ENCODE data around the gene MTUS2.

MTUS2 gene

DNA sequence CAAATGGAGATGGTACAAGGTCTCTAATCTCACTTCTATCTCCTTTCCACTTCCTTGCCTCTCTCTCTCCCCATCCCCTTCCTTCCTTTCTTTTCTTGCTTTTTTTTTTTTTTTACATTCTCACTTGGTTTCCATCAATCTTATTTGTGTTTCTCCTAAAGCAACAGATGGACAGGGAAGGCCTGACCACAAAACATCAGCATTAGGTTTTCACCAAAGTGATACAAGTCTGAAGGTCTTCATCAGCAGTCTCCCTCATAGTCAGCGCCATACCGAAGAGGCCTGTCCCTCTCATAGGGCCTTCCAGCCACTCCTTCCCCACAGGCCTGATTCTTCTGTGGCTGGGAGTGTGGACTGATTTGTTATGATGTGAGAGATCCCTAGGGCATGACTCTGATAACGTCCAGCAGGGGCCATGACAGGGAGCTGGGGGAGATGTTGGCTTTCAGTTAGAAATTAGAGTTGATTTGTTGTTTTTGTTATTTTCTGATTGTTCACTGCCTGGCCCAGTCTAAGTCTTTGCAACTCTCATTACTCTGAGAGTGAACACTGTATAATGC is 616.7 kb downstream of the MTUS2 start:
- DNase-seq (ENCODE audit: insufficient read length, low spot score): no peak
- TF ChIP-seq SPI1 (IDR thresholded peaks at IDR 0.05; ENCODE audit: low read depth, low read length): no peak
- TF ChIP-seq POLR2A (IDR thresholded peaks at IDR 0.05; ENCODE audit: low read depth, low read length): no peak
- no peak for TF ChIP-seq PAX5 (IDR thresholded peaks at IDR 0.05; ENCODE audit: insufficient read depth, low read length, severe bottlenecking)
- TF ChIP-seq POLR2AphosphoS5 (IDR thresholded peaks at IDR 0.05; ENCODE audit: low read depth, low read length): no peak
- TF ChIP-seq POU2F2 (IDR thresholded peaks at IDR 0.05; ENCODE audit: low read depth, low read length): no peak
- TF ChIP-seq TAF1 (IDR thresholded peaks at IDR 0.05; ENCODE audit: low read depth, low read length): no peak
- no peak for FAIRE-seq

DNA sequence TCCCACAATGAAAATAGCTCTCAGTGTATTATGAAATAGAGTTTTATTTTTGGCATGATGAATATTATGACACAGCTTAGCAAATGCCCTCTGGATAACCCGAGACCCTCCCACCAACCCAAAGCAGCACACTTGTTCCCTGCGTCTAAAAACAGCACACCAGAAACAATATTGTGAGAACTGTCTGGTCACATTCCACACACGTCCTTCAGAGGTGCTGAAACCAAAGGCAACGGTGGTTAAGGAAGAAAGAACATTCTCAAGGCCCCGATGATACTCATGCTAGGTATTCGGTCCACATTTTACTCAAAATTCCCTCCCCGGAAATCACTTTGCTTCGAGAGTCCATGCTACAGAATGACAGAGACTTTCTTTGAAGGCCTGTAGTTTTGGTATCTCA is 618.6 kb downstream of the MTUS2 start:
- DNase-seq (ENCODE audit: insufficient read length, low spot score) (no peak), FAIRE-seq (no peak)
- TF ChIP-seq POU2F2 (IDR thresholded peaks at IDR 0.05; ENCODE audit: low read depth, low read length) (no peak), POLR2A (IDR thresholded peaks at IDR 0.05; ENCODE audit: low read depth, low read length) (no peak), SPI1 (IDR thresholded peaks at IDR 0.05; ENCODE audit: low read depth, low read length) (no peak), POLR2AphosphoS5 (IDR thresholded peaks at IDR 0.05; ENCODE audit: low read depth, low read length) (no peak), PAX5 (IDR thresholded peaks at IDR 0.05; ENCODE audit: insufficient read depth, low read length, severe bottlenecking) (no peak), TAF1 (IDR thresholded peaks at IDR 0.05; ENCODE audit: low read depth, low read length) (no peak)

DNA sequence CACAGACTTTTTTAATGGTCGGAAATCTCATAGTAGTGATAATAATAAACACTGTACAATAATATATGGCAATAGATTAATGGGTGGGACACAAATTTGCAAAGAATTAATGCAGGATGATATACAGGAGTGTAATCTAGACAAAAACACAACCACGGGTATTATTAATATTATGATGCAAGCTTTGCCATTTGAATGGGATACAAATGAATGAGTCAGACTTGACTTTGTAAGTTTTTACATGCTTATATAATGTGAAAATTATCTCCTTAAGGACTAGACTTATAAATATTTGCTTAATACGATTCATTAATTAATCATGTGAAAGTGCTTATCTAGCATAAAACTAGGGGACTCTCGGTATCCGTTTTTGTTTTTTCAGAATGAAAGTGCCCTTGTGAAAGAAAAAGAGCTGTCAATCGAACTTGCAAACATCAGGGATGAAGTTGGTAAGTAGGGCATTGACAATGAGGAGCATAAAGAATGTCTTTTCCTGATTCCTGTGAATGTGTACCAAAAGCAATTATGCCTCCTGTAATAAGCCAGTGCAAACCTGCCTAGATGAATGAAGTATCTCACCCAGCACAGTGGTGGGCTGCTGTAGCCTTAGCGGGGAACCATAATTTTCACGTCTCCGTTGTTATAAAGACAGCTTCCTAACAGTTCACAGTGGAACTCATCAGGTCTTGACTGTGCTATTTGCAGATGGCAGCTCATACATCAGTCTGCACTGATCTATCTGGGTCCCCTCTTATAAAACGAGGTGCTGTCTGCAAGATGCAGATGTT is 619.7 kb downstream of the MTUS2 start:
- no peak for TF ChIP-seq POU2F2 (IDR thresholded peaks at IDR 0.05; ENCODE audit: low read depth, low read length)
- TF ChIP-seq TAF1 (IDR thresholded peaks at IDR 0.05; ENCODE audit: low read depth, low read length): no peak
- FAIRE-seq (no peak), DNase-seq (ENCODE audit: insufficient read length, low spot score) (no peak)

DNA sequence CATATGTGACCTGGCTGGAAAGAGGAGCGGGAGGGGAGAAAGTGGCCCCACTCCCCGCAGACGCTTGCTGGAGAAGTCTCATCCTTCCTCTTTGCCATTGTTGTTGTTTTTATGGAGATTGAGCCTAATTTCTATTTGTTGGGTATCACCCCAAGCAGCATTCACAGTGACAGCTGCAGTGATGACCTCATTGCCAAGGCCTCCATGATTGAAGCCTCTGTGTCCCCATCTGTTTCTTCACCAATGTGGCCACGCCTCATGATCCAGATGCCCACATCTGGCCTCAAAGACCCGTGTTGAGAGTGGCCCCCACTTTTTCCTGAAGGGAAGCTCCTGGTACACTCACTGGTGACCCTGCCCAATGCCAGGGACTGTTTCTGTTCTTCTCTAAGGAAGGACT is 621.2 kb downstream of the MTUS2 start:
- DNase-seq (ENCODE audit: insufficient read length, low spot score) (no peak), FAIRE-seq (no peak)
- no peak for TF ChIP-seq POLR2A (IDR thresholded peaks at IDR 0.05; ENCODE audit: low read depth, low read length)
- no peak for TF ChIP-seq SPI1 (IDR thresholded peaks at IDR 0.05; ENCODE audit: low read depth, low read length)
- no peak for TF ChIP-seq POLR2AphosphoS5 (IDR thresholded peaks at IDR 0.05; ENCODE audit: low read depth, low read length)
- no peak for TF ChIP-seq POU2F2 (IDR thresholded peaks at IDR 0.05; ENCODE audit: low read depth, low read length)
- no peak for TF ChIP-seq PAX5 (IDR thresholded peaks at IDR 0.05; ENCODE audit: insufficient read depth, low read length, severe bottlenecking)

DNA sequence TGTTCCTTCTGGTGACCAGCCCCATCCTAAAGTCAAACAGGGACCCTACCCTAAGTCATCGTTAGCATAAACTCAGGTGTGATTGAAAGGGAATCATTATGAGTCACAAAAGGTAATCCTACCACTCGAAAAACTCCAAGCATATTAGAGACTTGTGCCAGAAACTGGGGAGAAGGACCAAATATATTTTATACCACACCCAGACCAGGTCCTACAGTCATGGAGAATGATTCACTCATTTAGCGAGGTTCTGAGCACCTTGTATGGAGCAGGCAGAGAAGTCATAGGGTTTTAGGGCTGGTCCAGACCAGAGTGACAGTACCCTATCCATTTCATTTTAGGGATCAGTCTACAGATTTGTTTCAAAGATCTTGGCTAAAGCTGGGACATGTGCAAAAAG is 625.9 kb downstream of the MTUS2 start:
- TF ChIP-seq PAX5 (IDR thresholded peaks at IDR 0.05; ENCODE audit: insufficient read depth, low read length, severe bottlenecking) (no peak), POU2F2 (IDR thresholded peaks at IDR 0.05; ENCODE audit: low read depth, low read length) (no peak), POLR2AphosphoS5 (IDR thresholded peaks at IDR 0.05; ENCODE audit: low read depth, low read length) (no peak), SPI1 (IDR thresholded peaks at IDR 0.05; ENCODE audit: low read depth, low read length) (no peak)
- FAIRE-seq (no peak), DNase-seq (ENCODE audit: insufficient read length, low spot score) (no peak)

DNA sequence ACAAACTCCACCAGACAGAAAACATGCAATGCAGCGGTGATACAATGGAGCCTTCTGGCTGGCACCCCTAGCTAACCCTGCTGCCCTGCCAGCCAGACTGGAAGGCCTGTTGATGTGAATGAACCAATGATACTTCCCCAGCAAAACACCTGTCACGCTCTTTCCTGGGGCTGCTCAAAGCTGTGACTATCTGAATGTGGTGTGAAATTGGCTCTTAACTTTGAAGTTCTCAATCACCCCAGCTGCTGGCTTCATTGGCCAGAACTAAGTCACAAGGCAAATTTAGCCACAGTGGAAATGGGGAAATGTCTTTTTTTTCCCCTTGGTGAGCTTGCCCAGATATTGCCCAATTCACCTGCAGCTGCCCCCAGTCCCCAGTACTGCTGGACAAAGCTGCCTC is 628.0 kb downstream of the MTUS2 start:
- DNase-seq (ENCODE audit: insufficient read length, low spot score): no peak
- TF ChIP-seq POU2F2 (IDR thresholded peaks at IDR 0.05; ENCODE audit: low read depth, low read length): no peak
- no peak for TF ChIP-seq POLR2AphosphoS5 (IDR thresholded peaks at IDR 0.05; ENCODE audit: low read depth, low read length)
- no peak for TF ChIP-seq PAX5 (IDR thresholded peaks at IDR 0.05; ENCODE audit: insufficient read depth, low read length, severe bottlenecking)
- no peak for TF ChIP-seq SPI1 (IDR thresholded peaks at IDR 0.05; ENCODE audit: low read depth, low read length)
- no peak for TF ChIP-seq TAF1 (IDR thresholded peaks at IDR 0.05; ENCODE audit: low read depth, low read length)
- no peak for TF ChIP-seq POLR2A (IDR thresholded peaks at IDR 0.05; ENCODE audit: low read depth, low read length)
- FAIRE-seq: no peak

DNA sequence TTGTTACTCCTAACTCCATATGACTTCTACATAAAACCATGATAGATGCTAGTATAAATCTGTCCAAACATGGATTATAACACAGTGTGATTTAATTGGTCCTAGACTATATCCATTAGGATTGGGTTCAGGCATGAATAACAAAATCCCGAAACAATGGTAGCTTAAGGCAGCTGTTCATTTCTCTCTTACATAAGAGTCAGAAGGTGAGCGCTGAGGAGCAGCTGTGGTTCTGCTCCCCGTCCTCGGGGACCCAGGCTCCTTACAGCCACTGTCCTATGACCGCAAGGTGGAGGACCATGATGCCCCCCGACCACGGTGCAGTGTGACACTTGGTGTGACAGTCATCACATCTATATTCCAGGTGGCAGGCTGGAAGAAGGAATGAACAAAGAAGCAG is 629.6 kb downstream of the MTUS2 start:
- TF ChIP-seq PAX5 (IDR thresholded peaks at IDR 0.05; ENCODE audit: insufficient read depth, low read length, severe bottlenecking) (no peak), SPI1 (IDR thresholded peaks at IDR 0.05; ENCODE audit: low read depth, low read length) (no peak), POU2F2 (IDR thresholded peaks at IDR 0.05; ENCODE audit: low read depth, low read length) (no peak), POLR2AphosphoS5 (IDR thresholded peaks at IDR 0.05; ENCODE audit: low read depth, low read length) (no peak), TAF1 (IDR thresholded peaks at IDR 0.05; ENCODE audit: low read depth, low read length) (no peak), POLR2A (IDR thresholded peaks at IDR 0.05; ENCODE audit: low read depth, low read length) (no peak)
- DNase-seq (ENCODE audit: insufficient read length, low spot score) (no peak), FAIRE-seq (no peak)

DNA sequence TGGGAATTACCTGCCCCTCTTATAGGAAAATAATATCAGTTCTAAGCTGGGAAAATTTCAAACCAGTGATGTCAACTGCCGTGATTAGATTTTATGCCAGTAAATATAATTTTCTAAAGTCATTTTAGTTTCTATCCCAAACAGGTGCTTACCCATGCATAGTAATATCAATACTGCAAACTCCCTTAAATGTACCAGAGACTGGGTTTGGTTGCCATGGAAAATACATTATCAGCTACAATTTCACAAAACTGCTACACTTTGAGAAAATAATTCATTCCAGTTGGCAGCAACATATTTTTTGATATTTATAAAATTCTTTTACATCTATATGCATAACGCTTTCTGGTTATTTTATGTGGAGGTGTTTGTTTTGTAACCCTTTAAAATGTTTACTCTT is 631.8 kb downstream of the MTUS2 start:
- DNase-seq (ENCODE audit: insufficient read length, low spot score) (no peak), FAIRE-seq (no peak)
- no peak for TF ChIP-seq POLR2A (IDR thresholded peaks at IDR 0.05; ENCODE audit: low read depth, low read length)
- TF ChIP-seq POLR2AphosphoS5 (IDR thresholded peaks at IDR 0.05; ENCODE audit: low read depth, low read length): no peak
- no peak for TF ChIP-seq SPI1 (IDR thresholded peaks at IDR 0.05; ENCODE audit: low read depth, low read length)
- TF ChIP-seq TAF1 (IDR thresholded peaks at IDR 0.05; ENCODE audit: low read depth, low read length): no peak
- no peak for TF ChIP-seq PAX5 (IDR thresholded peaks at IDR 0.05; ENCODE audit: insufficient read depth, low read length, severe bottlenecking)
- TF ChIP-seq POU2F2 (IDR thresholded peaks at IDR 0.05; ENCODE audit: low read depth, low read length): no peak

DNA sequence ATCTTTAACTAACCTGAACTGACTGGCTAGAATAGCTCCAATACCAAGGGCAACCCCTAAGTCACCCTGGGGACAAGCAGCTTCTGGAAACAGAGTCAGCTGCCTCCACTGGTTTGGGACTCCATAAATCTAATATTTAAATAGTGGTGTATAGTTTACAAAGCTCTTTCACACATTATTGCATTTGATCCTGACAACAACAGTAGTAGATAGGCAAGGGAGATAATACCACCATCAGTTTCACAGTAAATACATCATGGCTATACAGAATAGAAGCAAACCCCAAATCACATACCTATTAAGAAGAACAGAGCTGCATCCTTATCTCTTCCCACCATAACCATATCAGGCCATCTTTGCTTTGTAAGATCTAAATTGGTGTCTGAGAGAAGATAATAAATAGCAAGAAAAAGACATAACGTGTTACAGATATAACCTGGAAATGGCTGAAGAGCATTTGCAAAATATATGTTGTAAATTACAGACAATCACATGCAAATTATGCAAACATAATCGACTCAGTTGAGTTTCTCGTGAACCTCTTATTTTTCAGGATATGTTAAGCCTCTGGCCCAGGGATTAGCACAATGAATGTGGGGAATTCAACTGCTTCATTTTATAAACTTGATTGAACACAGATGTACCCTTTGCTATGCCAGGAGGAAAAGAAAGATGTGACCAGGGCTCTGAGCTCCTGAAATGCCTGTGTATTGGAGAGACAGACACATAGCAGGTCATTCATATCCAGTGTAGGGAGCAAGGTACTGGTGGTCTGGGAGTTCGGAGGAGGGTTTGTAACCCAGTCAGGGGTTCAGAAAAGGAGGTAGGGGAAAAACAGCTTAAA is 632.9 kb downstream of the MTUS2 start:
- no peak for TF ChIP-seq POLR2AphosphoS5 (IDR thresholded peaks at IDR 0.05; ENCODE audit: low read depth, low read length)
- no peak for TF ChIP-seq POU2F2 (IDR thresholded peaks at IDR 0.05; ENCODE audit: low read depth, low read length)
- no peak for TF ChIP-seq PAX5 (IDR thresholded peaks at IDR 0.05; ENCODE audit: insufficient read depth, low read length, severe bottlenecking)
- no peak for TF ChIP-seq TAF1 (IDR thresholded peaks at IDR 0.05; ENCODE audit: low read depth, low read length)
- TF ChIP-seq POLR2A (IDR thresholded peaks at IDR 0.05; ENCODE audit: low read depth, low read length): no peak
- no peak for TF ChIP-seq SPI1 (IDR thresholded peaks at IDR 0.05; ENCODE audit: low read depth, low read length)
- FAIRE-seq (no peak), DNase-seq (ENCODE audit: insufficient read length, low spot score) (no peak)
